Ishikawa (cell line): ENCODE results near the gene CNKSR2.

Experiments used
- EP300 ChIP-seq: IDR thresholded peaks from 2 replicates; pipeline ENCODE4 v1.6.1; 2012; ENCODE audit warnings: borderline replicate concordance
- FOXM1 ChIP-seq: IDR thresholded peaks from 2 replicates; pipeline ENCODE4 v1.6.1; 2012; ENCODE audit warnings: low read depth, borderline replicate concordance
- TAF1 ChIP-seq: IDR thresholded peaks from 2 replicates; pipeline ENCODE4 v1.6.1; 2012; ENCODE audit warnings: low read depth, mild to moderate bottlenecking
- TCF12 ChIP-seq: IDR thresholded peaks from 2 replicates; pipeline ENCODE4 v1.6.1; 2012; ENCODE audit warnings: low read depth
- TF ChIP-seq, protein P1 (sequence below): IDR thresholded peaks from 2 replicates; pipeline ENCODE4 v1.6.1; 2012

- TF ChIP-seq EP300 (no peak), TAF1 (no peak), FOXM1 (no peak), TCF12 (no peak)
- TF ChIP-seq, protein P1, sequence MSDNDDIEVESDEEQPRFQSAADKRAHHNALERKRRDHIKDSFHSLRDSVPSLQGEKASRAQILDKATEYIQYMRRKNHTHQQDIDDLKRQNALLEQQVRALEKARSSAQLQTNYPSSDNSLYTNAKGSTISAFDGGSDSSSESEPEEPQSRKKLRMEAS: no peak
Measured at GRCh38 chrX:21632027-21632426, 257.8 kb downstream of the CNKSR2 start.
